ENCODE data around the gene AGXT2. TPM values are rescaled to one million over a fixed set of nuclear protein-coding genes. Genes with fewer than 3 reads are reported as not detected.

The AGXT2 gene
- total RNA-seq, 1 experiment from 2014 or later, result not detected

DNA sequence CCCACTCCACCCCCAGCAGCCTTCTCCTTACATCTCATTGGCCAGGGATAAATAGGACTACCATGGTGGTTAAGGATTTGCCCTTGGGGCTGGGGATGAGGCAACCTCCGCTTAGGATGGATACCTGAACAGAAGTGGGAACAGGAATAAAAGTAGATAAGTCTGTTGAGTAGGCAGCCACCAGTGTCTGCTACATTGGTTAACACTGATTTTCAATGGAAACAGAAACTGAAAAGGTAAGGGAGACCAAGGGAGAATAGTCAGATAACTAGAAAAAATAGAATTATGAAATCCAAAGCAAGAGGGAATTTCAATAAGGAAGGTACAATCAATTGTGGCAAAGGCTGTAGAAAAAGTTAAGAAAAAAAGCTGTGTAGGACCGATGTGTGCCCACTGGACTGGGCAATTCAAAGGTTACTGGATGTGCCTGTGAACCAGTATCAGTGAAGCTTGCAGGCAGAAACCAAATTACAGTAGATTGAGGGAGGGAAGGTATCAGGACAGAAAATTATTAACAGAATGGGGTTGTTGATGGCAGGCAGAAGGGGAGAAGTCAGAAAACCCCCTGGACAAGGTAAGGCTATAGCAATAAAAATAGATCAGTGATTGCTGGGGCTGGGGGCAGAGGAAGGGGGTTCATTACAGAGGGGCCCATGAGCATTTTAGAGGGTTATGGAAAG is 69.7 kb downstream of the AGXT2 start:
- H4K91ac ChIP-seq (ENCODE audit: insufficient read length, low read depth, low read length), result no peak overlapping the region
- no peak overlapping the region for H2BK20ac ChIP-seq (ENCODE audit: low read depth, low read length, poor library complexity, severe bottlenecking)
- no peak overlapping the region for H3K27ac ChIP-seq (ENCODE audit: insufficient read length, low read depth, low read length)
- H3K79me1 ChIP-seq (ENCODE audit: insufficient read depth, low read depth, low read length, poor library complexity, severe bottlenecking), result no peaks in the 10 kb centered on the region
- H2BK12ac ChIP-seq (ENCODE audit: insufficient read length, low read depth, low read length), result no peak overlapping the region
- H2BK15ac ChIP-seq (ENCODE audit: low read depth, low read length), result no peak overlapping the region
- no peak for DNase-seq
- H3K9me3 ChIP-seq (ENCODE audit: control insufficient read depth, low read depth, low read length), result no peaks in the 10 kb centered on the region
- no peak overlapping the region for H2AFZ ChIP-seq (ENCODE audit: low read length)
- H3K4me1 ChIP-seq (ENCODE audit: insufficient read depth, low read length), result no peaks in the 10 kb centered on the region
- no peaks in the 10 kb centered on the region for H3K79me2 ChIP-seq (ENCODE audit: insufficient read depth, low read length)
- TF ChIP-seq, protein P1, sequence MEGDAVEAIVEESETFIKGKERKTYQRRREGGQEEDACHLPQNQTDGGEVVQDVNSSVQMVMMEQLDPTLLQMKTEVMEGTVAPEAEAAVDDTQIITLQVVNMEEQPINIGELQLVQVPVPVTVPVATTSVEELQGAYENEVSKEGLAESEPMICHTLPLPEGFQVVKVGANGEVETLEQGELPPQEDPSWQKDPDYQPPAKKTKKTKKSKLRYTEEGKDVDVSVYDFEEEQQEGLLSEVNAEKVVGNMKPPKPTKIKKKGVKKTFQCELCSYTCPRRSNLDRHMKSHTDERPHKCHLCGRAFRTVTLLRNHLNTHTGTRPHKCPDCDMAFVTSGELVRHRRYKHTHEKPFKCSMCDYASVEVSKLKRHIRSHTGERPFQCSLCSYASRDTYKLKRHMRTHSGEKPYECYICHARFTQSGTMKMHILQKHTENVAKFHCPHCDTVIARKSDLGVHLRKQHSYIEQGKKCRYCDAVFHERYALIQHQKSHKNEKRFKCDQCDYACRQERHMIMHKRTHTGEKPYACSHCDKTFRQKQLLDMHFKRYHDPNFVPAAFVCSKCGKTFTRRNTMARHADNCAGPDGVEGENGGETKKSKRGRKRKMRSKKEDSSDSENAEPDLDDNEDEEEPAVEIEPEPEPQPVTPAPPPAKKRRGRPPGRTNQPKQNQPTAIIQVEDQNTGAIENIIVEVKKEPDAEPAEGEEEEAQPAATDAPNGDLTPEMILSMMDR (conservative IDR thresholded peaks at IDR 0.05), result no peak
- peaks cover 2% of the 10 kb centered on the region; the same call in 1 of the 2 replicates for H3K27me3 Mint-ChIP-seq (ENCODE audit: low read depth)
- no peaks in the 10 kb centered on the region for H4K20me1 ChIP-seq (ENCODE audit: control insufficient read depth, insufficient read depth, insufficient read length)
- H3K9me3 Mint-ChIP-seq, result peaks cover 3 to 9% of the 10 kb centered on the region in 2 experiments; a peak in 2 of 5 replicates
- H3K4me2 ChIP-seq (ENCODE audit: insufficient read depth, insufficient read length, low read length), result no peak overlapping the region
- H3T11ph ChIP-seq (ENCODE audit: low read length), result no peak overlapping the region
- no peak overlapping the region for H3K9ac ChIP-seq (ENCODE audit: extremely low read depth, insufficient read length, low read length)
- WGBS (ENCODE audit: extremely low coverage, insufficient read length, low lambda C conversion rate), result no CpG with 5 or more reads among the region's 2 CpGs
- H4K5ac ChIP-seq (ENCODE audit: insufficient read length, low read depth, low read length), result no peak overlapping the region
- H3K23ac ChIP-seq (ENCODE audit: insufficient read length, low read depth, low read length), result no peak overlapping the region
- H2BK5ac ChIP-seq (ENCODE audit: insufficient read length, low read length), result no peak overlapping the region
- H2BK120ac ChIP-seq (ENCODE audit: low read depth, low read length, poor library complexity, severe bottlenecking), result no peak overlapping the region
- H4K8ac ChIP-seq (replicated peaks; ENCODE audit: insufficient read length, low read depth, low read length), result no peak overlapping the region
- H3K4ac ChIP-seq (ENCODE audit: low read depth, low read length), result no peak overlapping the region
- H3K14ac ChIP-seq (ENCODE audit: insufficient read depth, low read length), result no peak overlapping the region
- no peaks in the 10 kb centered on the region for H3K23me2 ChIP-seq (ENCODE audit: insufficient read length, low read depth, low read length, poor library complexity, severe bottlenecking)
- H3K36me3 Mint-ChIP-seq (ENCODE audit: insufficient read depth in 1 of 3, low read depth in 3 of 3), result peaks cover 0 to 11% (median 0%) of the 10 kb centered on the region in 3 experiments; a peak in 1 of 7 replicates
- H3K18ac ChIP-seq (ENCODE audit: insufficient read length, low read depth, low read length), result no peak overlapping the region
- H3K27me3 ChIP-seq (ENCODE audit: insufficient read depth, low read length), result no peaks in the 10 kb centered on the region
- no peak overlapping the region for H2AK5ac ChIP-seq (ENCODE audit: insufficient read length, low read length)
- H3K27ac Mint-ChIP-seq, result no peak overlapping the region; a peak in 1 of 7 replicates
- H3K4me1 Mint-ChIP-seq, result peaks cover 10 to 23% of the 10 kb centered on the region in 2 experiments
- H3K4me3 Mint-ChIP-seq, result no peak overlapping the region
- no peak overlapping the region for H3K56ac ChIP-seq (ENCODE audit: insufficient read length, low read depth, low read length)

Data from H9 (cell line).